Measurements from ENCODE around the gene NPIPB9. TPM values are rescaled to one million over a fixed set of nuclear protein-coding genes. Genes with fewer than 3 reads are reported as not detected.
A peak's percentile ranks its signal among the peaks of the same experiment; 100 is the strongest.
"Not testable (repeated sequence)": the region's sequence is repeated elsewhere in the genome, so short reads cannot be mapped to it uniquely, and the experiment has no call there.

Gene NPIPB9
- total RNA-seq, 4 donors from 2014 or later, result 3.3 to 9.5 (median 6.1) TPM

DNA sequence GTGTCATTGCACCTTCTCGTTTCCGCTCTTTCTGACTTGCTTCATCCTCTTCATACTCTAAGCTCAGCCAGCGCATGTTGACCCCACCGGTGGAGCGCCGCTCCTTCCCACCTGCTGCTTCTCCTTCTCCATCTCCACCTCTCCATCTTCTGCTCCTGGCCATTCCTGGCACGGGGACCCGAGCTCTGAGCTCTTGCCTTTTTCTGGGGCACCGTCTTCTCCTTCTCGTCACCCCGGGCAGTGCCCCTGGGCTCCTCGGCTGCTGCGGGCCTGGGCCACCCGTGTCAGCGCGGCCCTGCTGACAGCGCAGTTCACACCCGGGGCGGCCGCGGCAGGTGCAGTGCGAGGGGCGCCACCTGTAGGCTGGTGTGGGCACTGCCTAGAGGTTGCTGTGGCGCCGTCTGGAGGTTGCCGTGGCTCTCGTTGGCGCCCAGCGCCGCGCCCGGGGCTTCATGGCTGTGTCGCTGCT, 1.6 kb upstream of the NPIPB9 start:
- H3K27ac ChIP-seq, result not testable (repeated sequence)

DNA sequence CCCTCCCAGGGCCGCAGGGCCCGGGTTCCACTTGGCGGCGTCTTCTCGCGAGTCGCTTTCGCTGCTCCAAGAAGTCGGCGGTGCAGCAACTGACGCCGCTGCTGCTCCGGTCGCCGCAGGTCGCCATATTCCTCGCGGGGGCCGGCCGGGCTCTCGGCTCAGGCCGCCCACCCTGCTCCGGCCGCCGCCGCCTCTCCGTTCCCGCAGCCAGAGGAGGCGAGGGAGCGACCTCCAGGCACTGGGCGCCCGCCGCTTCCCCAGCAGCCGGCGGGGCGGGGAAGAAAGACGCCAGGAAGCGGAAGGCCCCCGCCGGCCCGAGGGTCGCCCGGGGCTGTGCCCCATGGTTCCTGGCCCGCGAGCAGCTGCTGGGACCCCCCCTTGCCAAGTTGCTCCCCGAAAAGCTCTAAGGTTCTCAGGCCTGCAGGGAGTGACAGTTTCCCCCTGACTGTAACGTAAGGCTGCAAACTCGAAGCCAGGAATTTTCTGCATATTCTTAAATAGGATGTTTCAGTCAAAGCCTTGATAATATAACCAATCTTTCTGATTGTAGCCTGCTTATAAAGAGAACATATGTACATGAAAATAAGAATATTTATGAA, 1.0 kb upstream of the NPIPB9 start:
- not testable (repeated sequence) for DNase-seq (ENCODE audit: low spot score in 2 of 2); H3K27me3 ChIP-seq; H3K4me1 ChIP-seq; H3K9me3 ChIP-seq; H3K27ac ChIP-seq; H3K36me3 ChIP-seq
- peak overlapping the region; percentile 33 for H3K4me3 ChIP-seq
- no CpG with 5 or more reads among the region's 48 CpGs for WGBS

More for the DNA sequence above, 1.6 kb upstream of the NPIPB9 start:
- not testable (repeated sequence) for H3K4me1 ChIP-seq; H3K36me3 ChIP-seq; H3K9me3 ChIP-seq; H3K27me3 ChIP-seq; DNase-seq (ENCODE audit: low spot score in 2 of 2)
- TF ChIP-seq, protein P1, sequence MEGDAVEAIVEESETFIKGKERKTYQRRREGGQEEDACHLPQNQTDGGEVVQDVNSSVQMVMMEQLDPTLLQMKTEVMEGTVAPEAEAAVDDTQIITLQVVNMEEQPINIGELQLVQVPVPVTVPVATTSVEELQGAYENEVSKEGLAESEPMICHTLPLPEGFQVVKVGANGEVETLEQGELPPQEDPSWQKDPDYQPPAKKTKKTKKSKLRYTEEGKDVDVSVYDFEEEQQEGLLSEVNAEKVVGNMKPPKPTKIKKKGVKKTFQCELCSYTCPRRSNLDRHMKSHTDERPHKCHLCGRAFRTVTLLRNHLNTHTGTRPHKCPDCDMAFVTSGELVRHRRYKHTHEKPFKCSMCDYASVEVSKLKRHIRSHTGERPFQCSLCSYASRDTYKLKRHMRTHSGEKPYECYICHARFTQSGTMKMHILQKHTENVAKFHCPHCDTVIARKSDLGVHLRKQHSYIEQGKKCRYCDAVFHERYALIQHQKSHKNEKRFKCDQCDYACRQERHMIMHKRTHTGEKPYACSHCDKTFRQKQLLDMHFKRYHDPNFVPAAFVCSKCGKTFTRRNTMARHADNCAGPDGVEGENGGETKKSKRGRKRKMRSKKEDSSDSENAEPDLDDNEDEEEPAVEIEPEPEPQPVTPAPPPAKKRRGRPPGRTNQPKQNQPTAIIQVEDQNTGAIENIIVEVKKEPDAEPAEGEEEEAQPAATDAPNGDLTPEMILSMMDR (IDR thresholded peaks at IDR 0.05), result peak in 1 of 2 donors; percentile 22
- H3K4me3 ChIP-seq, result peak overlapping the region; percentile 33
- WGBS, result 12% methylated on average over 21 of the region's 33 CpGs

DNA sequence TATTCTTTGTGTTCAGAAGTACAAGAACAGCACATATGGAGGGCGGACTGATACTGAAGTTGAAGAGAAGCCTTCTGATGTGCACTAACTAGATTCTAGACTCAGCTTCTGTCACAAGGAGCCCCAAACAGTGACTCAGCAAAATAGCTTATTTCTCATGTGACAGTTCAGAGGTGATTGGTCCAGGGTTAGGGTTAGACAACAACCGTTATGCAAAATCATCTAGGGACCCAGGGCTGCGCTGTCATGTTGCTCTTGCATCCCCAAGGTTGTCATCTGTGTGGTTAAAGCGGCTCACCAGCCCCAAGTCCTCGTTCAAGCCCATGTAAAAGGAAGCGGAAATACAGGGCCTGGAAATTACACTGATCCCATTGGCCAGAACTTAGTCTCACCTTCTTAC, 30.1 kb downstream of the NPIPB9 start:
- no CpG with 5 or more reads among the region's 6 CpGs for WGBS

GRCh38 chr16:28782357-28782756, 30.8 kb downstream of the NPIPB9 start:
- not testable (repeated sequence) for H3K27me3 ChIP-seq; H3K9me3 ChIP-seq; H3K27ac ChIP-seq; H3K36me3 ChIP-seq; H3K4me1 ChIP-seq; H3K4me3 ChIP-seq; DNase-seq (ENCODE audit: low spot score in 2 of 2)
- no CpG with 5 or more reads among the region's 4 CpGs for WGBS

More for the DNA sequence above, 30.1 kb downstream of the NPIPB9 start:
- not testable (repeated sequence) for H3K27me3 ChIP-seq; H3K9me3 ChIP-seq; DNase-seq (ENCODE audit: low spot score in 2 of 2); H3K36me3 ChIP-seq; H3K4me1 ChIP-seq; H3K4me3 ChIP-seq; H3K27ac ChIP-seq

DNA sequence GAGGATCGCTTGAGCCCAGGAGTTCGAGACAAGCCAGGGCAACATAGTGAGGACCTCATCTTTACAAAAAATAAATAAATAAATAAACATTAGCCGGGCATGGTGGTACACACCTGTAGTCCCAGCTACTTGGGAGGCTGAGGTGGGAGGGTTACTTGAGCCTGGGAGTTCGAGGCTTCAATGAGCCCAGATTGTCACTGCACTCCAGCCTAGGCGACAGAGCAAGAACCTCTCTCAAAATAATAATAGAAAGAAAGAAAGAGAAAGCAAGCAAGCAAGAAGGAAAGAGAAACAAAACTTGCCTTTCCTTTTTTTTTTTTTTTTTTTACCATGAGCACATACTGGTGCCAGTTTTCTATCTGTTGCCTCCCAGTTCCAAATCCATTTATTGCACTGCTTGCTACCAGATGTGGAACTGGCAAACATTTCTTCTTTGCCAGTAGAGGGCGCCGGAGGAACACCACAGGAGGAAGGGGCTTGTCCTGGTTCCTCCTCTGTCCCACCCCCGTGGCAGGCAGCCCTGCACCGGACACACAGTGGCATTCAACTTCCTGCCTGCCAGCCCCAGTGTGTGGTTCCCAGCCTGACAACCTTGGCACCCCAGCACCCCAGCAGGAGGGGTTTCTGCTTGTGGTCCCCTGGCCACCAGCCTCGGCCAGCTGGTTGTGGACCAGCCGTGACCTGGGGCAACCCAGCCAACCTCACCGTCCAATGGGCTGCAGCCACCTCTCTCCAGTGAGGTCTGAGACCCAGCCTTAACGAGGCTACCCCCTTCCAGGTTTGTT, 50.8 kb downstream of the NPIPB9 start:
- H3K9me3 ChIP-seq, H3K27ac ChIP-seq, H3K4me1 ChIP-seq, H3K4me3 ChIP-seq, H3K27me3 ChIP-seq, H3K36me3 ChIP-seq: not testable (repeated sequence)
- WGBS, result 72% methylated on average over 5 of the region's 13 CpGs
- peak; percentile 60 to 83 for DNase-seq (ENCODE audit: low spot score in 2 of 2)

DNA sequence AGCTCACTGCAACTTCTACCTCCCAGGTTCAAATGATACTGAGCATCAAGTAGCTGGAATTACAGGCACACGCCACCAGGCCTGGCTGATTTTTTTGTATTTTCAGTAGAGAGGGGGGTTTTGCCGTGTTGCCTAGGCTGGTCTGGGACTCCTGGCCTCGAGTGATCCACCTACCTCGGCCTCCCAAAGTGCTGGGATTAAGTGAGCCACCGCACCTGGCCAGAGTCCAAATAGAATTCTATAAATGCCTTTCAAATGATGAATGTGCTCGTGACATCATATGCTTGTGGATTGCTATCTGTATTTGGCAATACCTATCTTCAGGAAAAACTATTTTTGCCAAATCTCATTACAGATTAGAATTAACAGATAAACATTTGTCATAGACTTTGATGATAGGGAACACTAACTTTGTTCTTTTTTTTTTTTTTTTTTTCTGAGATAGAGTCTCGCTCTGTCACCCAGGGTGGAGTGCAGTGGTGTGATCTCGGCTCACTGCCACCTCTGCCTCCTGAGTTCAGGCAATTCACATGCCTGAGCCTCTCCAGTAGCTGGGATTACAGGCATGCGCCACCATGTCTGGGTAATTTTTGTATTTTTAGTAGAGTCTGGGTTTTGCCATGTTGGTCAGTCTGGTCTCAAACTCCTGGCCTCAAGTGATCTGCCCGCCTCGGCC, 56.0 kb downstream of the NPIPB9 start:
- H3K36me3 ChIP-seq, H3K27me3 ChIP-seq: not testable (repeated sequence)
- WGBS, result no CpG with 5 or more reads among the region's 11 CpGs

GRCh38 chr16:28820016-28820415, 68.4 kb downstream of the NPIPB9 start:
- Histone ChIP-seq H3K36me3 (no peaks in the 10 kb centered on the region), H3K27ac (no peak overlapping the region), H3K9me3 (no peaks in the 10 kb centered on the region), H3K4me1 (peaks cover 12% of the 10 kb centered on the region), H3K27me3 (no peaks in the 10 kb centered on the region), H3K4me3 (no peak overlapping the region)
- DNase-seq (ENCODE audit: low spot score in 2 of 2), result no peak
- WGBS, result 88% methylated on average over 5 of the region's 5 CpGs
- no peak for TF ChIP-seq EP300 (IDR thresholded peaks at IDR 0.05)
- no peak for TF ChIP-seq POLR2AphosphoS5 (IDR thresholded peaks at IDR 0.05)
- TF ChIP-seq POLR2A (IDR thresholded peaks at IDR 0.05), result no peak
- TF ChIP-seq, protein P1 (IDR thresholded peaks at IDR 0.05), result no peak

More for the DNA sequence above, 56.0 kb downstream of the NPIPB9 start:
- not testable (repeated sequence) for H3K4me3 ChIP-seq; H3K27ac ChIP-seq; H3K4me1 ChIP-seq; H3K9me3 ChIP-seq; DNase-seq (ENCODE audit: low spot score in 2 of 2)

- WGBS, result 95% methylated on average over 13 of the region's 13 CpGs
- not testable (repeated sequence) for H3K27me3 ChIP-seq, H3K27ac ChIP-seq
Observed at GRCh38 chr16:28820546-28820945, 69.0 kb downstream of the NPIPB9 start.

More at GRCh38 chr16:28820546-28820945, 69.0 kb downstream of the NPIPB9 start:
- not testable (repeated sequence) for DNase-seq (ENCODE audit: low spot score in 2 of 2); H3K36me3 ChIP-seq; H3K4me3 ChIP-seq; H3K9me3 ChIP-seq
- peaks cover 17% of the 10 kb centered on the region for H3K4me1 ChIP-seq

Data from suprapubic skin (tissue), 4 donors.